ENCODE results near the gene VCP. TPM values are rescaled to one million over a fixed set of nuclear protein-coding genes. Genes with fewer than 3 reads are reported as not detected.

VCP gene
- total and polyA plus RNA-seq, 9 of the 15 experiments (the other 6 are each of a cell fraction or from before 2014, with no cell fraction given) = 7.1 to 257 (median 199) TPM

DNA sequence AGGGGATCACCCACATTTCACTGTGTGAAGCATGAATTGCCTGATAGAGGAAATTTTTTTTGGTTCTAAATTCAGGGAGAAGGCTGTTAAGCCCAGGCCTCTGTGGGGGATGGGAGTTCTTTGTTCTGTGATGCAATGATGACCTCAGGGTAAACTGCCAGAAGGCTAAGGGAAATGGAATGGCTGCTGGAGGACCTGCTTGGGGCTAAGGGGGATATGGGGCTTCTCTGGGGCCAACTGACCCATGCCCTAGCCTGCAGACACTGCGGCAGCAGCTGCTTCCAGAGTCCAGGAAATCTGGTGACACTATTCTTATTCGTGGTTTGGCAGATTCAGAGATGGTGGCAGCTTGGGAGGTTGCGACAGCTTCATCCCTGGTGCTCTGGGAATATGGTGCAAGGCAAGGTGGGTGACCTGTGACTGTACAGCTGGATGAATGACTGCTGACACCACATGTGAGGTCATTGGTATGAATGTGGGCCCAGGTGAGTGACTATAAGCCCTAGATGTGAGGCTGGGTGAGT is 30.3 kb downstream of the VCP start (continued):
- TF ChIP-seq, protein P1, sequence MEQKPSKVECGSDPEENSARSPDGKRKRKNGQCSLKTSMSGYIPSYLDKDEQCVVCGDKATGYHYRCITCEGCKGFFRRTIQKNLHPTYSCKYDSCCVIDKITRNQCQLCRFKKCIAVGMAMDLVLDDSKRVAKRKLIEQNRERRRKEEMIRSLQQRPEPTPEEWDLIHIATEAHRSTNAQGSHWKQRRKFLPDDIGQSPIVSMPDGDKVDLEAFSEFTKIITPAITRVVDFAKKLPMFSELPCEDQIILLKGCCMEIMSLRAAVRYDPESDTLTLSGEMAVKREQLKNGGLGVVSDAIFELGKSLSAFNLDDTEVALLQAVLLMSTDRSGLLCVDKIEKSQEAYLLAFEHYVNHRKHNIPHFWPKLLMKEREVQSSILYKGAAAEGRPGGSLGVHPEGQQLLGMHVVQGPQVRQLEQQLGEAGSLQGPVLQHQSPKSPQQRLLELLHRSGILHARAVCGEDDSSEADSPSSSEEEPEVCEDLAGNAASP (IDR thresholded peaks at IDR 0.05) = no peak
- TF ChIP-seq TFAP4 (CRISPR knock-in tag; IDR thresholded peaks at IDR 0.05; ENCODE audit: borderline replicate concordance) = no peak
- peak; percentile 66 for TF ChIP-seq CEBPG (CRISPR knock-in tag; IDR thresholded peaks at IDR 0.05)
- peak in 1 of 2 experiments; percentile 53; a peak in 2 of 4 replicates for TF ChIP-seq CEBPG (tag; conservative IDR thresholded peaks at IDR 0.05 in 1 of 2, IDR thresholded peaks at IDR 0.05 in 1 of 2)
- TF ChIP-seq TAF7 (tag; IDR thresholded peaks at IDR 0.05) = no peak
- TF ChIP-seq CEBPB (tag; IDR thresholded peaks at IDR 0.05) = peak; percentile 65

DNA sequence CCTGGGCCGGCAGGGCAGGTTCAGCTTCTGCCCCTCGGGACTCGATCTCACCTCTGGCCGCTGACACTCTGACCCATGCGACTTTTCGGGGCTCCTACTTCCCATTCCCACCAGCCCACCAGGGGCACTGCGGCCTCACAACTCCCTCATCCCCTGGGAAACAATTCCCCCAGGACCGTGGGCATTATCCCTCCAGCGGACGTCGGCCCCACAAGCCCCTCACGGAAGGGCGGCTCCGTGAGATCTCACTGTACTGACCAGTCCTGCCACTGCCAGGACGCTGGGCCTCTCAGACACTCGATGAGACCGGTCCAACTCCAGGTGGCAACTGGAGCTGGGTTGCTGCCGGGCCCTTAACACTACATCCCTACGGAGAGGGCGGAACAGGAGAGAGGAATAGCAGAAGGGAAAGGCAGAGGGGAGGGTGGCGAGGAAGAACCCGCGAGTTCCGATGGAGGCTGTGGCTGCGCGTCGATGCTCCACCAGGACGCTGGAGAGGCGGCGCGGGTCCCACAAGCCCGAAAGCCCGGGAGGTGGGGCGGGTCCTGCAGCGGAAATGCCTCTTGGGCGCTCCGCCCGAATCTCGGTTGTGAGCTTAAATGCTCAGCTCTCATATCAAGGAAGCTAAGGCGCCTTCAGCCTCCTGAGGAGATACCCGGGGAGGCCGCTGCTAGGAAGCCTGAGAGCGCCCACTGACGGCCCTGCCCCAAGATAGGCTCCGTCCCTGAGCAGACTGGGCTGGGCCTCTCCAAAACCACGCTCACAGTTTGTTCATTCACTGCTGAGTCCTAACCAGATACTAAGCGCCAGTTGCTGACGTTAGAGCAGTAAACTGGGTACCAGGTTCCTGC is 36.3 kb downstream of the VCP start:
- Histone ChIP-seq H4K20me1 (replicated peaks; ENCODE audit: control insufficient read depth, insufficient read depth, low read length) (no peaks in the 10 kb centered on the region), H3K4me1 (replicated peaks in 1 of 2; ENCODE audit: control insufficient read depth in 2 of 2, insufficient read depth in 2 of 2, low read length in 2 of 2) (peaks cover 0 to 10% of the 10 kb centered on the region in 2 experiments; a peak in 2 of 5 replicates), H3K79me2 (ENCODE audit: control insufficient read depth, insufficient read depth, low read length) (no peaks in the 10 kb centered on the region), H3K9me3 (replicated peaks; ENCODE audit: control insufficient read depth, insufficient read depth, low read depth, low read length) (no peaks in the 10 kb centered on the region), H3K27me3 (ENCODE audit: control insufficient read depth in 2 of 2, insufficient read depth in 2 of 2, low read length in 2 of 2) (no peaks in the 10 kb centered on the region), H3K36me3 (ENCODE audit: control insufficient read depth, insufficient read depth, low read length) (no peaks in the 10 kb centered on the region), H3K9ac (ENCODE audit: insufficient read depth in 1 of 2, low read depth in 2 of 2, low read length in 2 of 2) (no peak overlapping the region), H3K4me2 (ENCODE audit: insufficient read depth, low read length) (no peak overlapping the region), H3K27ac (ENCODE audit: extremely low read depth, low read depth, low read length) (no peak overlapping the region), H3K4me3 (no peak overlapping the region), H3K9me1 (ENCODE audit: control insufficient read depth, insufficient read depth, low read length) (no peaks in the 10 kb centered on the region), H2AFZ (ENCODE audit: low read depth, low read length) (no peak overlapping the region)
- CTCF ChIA-PET (ENCODE audit: low intra/inter-chr PET ratio) = no interaction called here
- ATAC-seq (no peak), DNase-seq (ENCODE audit: extremely low read depth in 1 of 4, low spot score in 3 of 4) (peak in 1 of 4 experiments; percentile 4), FAIRE-seq (no peak)
- POLR2A ChIA-PET = no interaction called here
- in situ Hi-C loops (cut with MboI) (no loop called here), intact Hi-C loops (cut with micrococcal nuclease) (no loop called here)
- 0 out of 2 replicates have a peak, but pooled peaks have one; percentile 27 for TF ChIP-seq POLR2G (IDR thresholded peaks at IDR 0.05; ENCODE audit: low read depth, low read length)
- no peak for TF ChIP-seq SIN3A (IDR thresholded peaks at IDR 0.05; ENCODE audit: borderline replicate concordance in 2 of 2, control insufficient read depth in 1 of 2, low read depth in 2 of 2, low read length in 2 of 2)
- no TSS peak for BruUV-seq (replicated peaks)
- 95% methylated on average over 19 of the region's 48 CpGs for WGBS (ENCODE audit: insufficient coverage, low coverage, missing lambda C conversion rate)

All from K562 (cell line).